ENCODE data around the gene PCYT1A.
"Not testable (repeated sequence)": the region's sequence is repeated elsewhere in the genome, so short reads cannot be mapped to it uniquely, and the experiment has no call there.

PCYT1A gene

DNA sequence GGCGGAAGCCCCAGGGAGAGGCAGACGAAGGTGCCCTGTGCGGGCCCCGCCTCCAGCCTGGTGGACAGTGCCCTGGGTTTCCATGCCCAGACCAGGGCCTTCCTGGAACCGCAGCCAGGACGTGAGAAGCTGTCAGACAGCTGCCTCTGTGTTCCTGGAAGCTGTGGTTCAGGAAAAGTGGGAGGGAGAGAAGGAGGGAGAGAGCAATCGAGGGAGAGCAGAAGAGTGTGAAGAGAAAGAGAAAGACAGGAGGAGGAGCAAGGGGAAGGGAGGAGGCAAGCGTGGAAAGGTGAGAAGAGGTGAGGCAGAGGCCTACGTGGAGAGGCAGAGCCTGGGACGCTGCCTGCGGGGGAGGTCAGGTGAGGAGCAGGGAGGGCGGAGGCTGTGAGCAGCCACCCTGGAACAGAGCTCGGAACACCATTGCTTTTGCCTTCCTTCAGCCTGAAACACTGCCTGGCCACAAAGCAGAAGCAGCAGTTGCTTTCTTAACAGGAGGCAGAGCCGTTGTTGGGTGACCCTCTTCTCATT lies 94.9 kb downstream of the PCYT1A start:
- DNase-seq (ENCODE audit: low spot score) = no peak

DNA sequence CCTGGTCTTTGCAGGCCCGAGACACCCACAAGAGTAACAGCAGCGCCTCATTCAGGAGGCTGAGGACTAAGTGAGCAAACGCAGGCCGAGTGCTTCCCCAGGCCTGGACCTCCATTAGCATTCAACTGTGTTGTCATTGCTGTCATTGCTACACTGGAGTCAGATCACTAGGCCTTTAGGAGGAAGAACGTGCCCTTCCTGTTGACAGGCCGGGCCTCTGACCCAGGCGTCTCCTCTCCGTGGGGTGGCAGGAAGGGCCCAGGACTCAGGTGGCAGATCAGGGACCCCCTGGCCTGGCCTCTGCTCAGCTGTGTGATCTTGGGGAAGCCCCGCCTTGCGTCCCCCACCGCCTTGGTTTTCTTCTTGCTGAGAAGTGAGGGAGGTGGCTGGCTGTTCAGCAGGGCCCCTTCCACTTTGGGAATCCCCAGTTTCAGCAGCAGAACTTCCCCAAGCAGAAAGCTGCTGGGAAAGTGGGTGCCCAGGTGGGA lies 95.4 kb downstream of the PCYT1A start:
- no peak for DNase-seq (ENCODE audit: low spot score)

DNA sequence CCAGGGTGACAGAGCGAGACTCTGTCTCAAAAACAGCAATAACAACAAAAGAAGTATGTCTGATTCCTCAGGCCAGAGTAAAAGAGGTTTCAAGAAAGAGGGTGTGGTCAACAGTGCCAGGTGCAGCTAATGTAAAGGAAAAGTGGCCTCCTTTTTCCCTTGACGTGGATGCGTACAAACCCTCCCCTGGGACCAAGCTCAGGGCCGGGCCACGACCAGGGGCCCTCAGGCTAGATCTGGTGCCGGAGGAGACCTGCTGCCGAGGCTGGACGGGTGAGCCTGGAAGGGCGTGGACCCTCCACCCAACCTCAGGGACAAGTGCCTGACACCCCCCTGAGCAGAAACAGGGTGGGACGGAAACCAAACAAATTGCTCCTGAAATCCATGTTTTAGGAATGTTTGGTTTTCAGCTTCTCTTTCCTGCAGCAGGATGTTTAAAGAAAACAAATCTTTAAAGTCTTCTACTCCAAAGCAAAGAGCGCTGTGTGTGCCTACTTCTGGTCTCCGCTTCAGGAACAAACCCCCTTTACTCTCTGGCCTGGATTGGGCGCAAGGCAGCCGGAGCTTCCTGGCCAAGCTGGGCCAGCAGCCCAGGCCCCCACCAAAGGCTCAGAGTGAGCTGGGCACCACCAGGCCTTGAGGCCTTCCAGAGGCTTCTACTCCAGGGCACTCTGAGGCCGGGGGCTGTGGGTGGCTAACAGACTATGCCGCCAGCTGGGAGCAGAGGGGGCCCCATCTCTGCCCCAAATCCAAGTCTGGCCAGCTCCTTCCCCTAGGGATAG lies 97.8 kb downstream of the PCYT1A start:
- no peak for DNase-seq (ENCODE audit: low spot score)

DNA sequence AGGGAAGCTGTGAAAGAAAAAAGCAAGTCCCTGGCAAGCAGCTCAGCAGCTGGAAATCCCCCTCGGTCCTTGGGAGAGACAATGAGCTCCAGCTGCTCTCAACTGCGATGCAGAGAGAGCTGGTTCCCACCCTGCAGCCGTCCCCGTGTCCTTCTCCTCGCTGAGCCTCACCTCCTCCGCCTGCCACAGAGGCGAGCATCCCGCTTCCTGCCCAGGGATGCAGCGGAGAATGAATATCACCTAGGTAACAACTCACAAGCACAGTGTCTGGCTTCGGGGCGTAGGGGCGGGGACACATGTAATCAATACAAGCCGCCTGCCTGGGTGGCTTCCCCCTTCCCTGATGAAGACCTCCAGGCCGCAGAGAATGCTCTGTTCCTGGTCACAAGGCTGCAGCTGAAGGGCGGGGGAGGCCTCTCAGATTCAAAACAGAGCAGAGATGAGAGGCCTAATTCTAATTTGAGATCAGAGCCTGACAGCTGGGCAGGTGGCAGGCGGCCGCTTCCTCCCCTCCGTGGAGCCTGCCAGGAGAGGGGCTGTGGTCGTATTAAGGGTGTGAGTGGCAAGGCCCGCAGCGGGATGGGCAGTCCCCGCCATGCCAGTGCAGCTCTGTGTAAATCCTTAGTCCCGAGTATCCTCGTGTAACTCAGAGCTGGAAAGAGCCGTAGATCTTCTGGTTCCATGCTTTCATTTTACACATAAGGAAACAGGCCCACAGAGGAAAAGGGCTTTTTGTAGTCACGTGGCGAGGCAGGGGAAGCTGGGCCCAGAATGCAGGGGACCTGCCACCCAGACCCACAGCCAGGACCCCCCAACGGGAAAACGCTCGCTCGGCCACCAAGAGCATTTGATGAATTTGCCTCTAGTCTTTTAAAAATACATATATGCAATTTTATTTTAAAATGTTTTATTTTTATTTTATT lies 100.6 kb downstream of the PCYT1A start:
- peak; percentile 68 for DNase-seq (ENCODE audit: low spot score)

DNA sequence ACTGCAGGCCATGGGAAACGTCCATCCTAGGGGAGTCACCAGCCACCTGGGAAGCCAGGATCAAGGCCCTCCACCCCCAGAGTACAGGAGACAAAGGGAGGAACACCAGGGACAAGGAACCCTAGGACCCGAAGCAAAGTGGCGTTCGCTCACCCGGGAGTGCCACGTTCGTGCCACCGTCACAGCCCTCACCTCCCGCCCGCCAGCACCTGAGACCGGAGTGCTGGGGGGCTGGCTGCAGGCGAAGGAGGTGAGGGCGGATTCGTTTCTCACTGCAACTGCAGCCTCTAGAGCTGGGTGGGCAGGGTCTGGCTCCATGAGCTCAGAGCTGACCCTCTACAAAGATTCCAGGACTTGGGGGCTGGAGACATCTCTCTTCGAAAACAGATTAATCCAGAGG lies 102.6 kb downstream of the PCYT1A start:
- DNase-seq (ENCODE audit: low spot score) = no peak

DNA sequence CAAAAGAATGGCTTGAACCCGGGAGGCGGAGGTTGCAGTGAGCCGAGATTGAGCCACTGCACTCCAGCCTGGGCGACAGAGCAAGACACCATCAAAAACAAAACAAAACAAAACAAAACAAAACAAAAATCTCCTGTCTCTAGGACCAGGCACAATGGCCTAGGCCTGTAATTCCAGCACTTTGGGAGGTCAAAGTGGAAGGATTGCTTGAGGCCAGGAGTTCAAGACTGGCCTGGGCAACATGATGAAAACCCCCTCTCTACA lies 103.4 kb downstream of the PCYT1A start:
- DNase-seq (ENCODE audit: low spot score) = not testable (repeated sequence)

DNA sequence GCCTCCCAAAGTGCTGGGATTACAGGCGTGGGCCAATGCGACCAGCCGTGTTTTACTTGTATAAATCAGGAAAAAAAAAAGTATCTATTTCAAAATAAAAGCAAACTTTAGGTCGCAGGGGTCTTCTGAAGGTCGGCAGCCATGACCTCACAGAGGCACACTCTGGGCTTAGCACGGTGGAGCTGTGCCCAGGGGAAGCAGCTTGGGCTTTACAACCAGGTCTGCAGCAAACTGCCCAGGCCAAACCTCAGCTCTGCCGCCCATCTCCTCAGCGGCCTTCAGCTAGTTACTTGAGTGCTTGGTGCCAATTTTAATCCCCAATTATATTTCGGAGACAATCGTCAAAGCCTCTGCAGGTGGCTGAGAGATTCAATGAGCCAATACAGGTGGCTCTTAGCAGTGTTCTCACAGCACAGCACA lies 106.4 kb downstream of the PCYT1A start:
- peak; percentile 8 for DNase-seq (ENCODE audit: low spot score)

DNA sequence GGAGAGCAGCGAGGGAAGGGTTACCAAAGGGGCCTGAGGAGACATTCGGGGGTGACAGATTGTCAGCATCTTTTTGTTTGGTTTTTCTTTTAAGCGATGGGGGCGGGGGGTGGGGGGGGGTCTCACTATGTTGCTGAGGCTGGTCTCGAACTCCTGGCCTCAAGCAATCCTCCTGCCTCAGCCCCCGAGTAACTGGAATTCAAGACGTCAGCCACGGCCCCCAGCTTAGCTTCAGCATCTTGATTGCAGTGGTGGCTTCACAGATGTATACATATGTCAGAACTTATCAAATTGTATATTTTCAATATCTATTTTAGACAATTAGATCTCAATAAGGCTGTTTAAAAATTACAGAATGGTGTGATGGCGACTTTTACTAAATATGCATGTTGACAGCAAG lies 107.2 kb downstream of the PCYT1A start:
- DNase-seq (ENCODE audit: low spot score) = no peak
